Stimulated activated CD4-positive, alpha-beta T cell treated with anti-CD3 and anti-CD28 coated beads, TNF-alpha, amount 100 ng/mL, for 4 hours (primary cell): ENCODE results near the gene STK11.
"Not testable (repeated sequence)": the region's sequence is repeated elsewhere in the genome, so short reads cannot be mapped to it uniquely, and the experiment has no call there.

Source experiments
- DNase-seq, 3 experiments: peaks; one replicate each; pipeline ENCODE4 v3.0.0-alpha.2; 2020; ENCODE audit warnings: low read depth in 3 of 3

Gene STK11

DNA sequence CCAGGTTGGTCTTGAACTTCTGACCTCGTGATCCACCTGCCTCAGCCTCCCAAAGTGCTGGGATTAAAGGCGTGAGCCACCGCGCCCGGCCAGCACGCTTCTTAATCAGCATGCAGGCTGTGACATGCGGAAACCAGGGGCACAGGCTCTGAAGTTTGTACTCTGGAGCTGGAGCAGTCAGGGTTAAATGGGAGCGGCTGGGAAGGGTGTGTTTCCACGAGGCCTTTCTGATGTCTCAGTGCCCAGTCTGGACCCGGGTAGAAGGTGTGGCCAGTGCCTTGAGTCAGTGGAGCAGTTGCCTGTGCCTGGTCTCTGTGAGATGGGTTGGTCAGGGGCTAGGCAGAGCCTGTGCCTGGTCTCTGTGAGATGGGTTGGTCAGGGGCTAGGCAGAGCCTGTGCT is 3.3 kb downstream of the STK11 start:
- DNase-seq: not testable (repeated sequence)

DNA sequence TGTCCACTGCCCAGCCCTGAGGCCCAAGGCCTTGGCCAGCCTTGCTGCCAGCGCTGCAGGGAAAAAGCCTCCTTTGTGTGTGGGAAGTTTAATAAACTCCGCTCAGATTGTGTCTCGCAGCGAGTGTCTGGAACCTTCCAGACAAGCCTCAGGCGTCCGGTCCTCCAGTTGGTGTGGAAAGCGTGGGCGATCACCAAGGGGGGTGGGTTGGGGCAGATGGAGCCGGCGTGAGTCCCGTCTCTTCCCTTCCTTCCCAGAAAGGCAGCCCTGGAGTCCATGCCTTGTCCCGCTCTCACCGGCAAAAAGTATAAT is 4.6 kb downstream of the STK11 start:
- no peak for DNase-seq

DNA sequence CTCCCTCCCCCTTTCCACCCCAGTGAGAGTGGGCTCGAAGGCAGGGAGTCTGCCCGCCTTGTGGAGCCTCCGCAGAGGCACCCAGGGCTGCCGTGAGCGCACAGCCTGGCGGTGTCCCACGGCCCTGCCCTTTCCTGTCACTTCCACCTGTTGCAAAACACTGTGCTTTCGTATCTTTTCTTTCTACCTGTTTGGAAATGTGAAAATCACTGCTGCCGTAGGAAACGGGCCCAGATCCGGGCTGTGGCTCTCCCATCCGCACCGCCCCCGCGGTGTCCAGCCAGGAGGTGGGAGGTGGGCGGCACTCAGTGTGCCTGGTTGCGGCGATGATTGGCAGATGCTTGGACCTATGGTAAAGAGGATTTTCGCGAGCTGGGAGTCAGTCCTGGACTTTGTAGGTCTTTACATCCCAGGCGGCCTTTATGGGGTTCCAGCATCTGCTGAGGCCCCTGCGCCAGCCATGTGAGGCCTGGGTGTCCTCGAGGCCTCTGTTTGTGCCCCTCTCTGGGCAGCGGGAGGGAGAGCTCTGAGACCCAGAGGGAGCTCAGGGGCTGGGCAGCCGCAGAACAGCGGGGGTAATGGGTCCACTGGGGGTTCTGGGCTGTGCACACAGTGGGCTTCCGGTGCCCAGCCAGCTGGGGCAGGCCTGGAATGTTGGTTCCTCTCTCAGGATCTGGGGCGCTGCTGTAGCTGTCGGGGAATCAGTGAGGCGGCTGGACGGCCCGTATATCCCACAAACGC is 6.1 kb downstream of the STK11 start:
- DNase-seq: no peak

DNA sequence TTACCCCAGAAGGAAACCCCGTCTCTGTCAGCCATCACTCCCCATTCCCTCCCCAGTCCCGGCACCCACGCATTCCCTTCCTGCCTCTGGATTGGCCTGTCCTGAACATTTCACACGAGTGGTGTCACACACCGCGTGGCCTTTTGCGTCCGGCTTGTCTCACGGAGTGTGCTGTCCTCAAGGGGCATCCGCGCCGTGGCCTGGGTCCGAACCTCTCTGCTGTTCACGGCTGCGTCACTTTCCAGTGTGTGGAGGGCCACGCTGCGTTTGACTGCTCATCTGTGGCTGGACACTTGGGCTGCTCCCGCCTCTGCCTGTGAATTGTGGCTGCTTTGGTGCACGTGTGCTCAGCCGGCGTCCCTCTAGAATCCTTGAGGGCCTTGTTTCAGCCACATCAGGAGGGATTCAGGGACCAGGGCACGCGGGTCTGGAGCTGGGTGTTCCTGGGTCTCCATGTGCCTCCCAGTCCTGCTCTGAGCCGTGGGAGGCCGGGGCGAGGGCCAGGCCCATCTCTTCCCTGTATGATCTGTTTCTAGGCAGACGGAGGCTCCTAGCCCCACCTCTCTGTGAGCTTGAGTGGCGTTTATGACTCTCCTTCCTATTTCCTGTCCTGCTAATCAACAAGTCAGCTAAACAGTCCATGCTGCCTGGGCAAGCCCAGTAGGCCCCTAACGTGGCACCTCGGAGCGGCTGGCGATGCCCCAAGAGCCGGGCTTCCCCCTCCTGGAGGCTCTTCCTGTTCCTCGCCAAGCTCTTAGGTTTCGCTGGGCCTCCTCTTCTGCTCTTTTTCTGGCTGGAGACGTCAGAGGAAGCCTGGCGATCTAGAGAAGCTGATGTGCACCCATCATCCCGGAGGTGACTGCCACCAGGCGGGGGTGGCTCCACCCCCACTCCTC is 8.1 kb downstream of the STK11 start:
- no peak for DNase-seq

DNA sequence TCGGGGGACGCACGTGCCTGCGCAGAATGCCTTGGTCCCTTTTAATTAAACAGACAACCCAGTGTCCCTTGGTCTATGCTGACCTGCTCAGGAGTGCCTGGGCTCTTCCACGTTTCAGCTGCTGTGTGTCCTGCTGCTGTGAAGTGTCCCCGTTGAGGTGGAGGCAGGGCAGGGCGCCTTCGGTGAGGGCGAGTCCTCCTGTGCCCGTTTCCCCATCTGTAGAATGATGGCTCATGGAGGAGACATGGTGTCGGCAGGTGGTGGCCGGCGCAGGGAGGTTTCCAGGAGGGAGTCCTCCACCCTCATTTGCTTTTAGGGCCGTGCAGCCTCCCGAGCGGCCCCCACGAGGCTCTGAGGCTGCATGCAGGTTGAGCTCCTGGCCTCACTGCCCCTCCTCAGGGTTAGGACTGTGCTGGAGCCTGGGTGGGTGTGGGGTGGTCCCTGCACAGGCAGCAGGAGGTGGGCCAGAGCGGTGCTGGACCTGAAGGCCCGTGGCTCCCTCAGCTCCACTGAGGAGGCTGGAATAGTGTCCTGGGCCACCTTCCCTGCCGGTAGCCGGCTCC is 8.8 kb downstream of the STK11 start:
- no peak for DNase-seq

DNA sequence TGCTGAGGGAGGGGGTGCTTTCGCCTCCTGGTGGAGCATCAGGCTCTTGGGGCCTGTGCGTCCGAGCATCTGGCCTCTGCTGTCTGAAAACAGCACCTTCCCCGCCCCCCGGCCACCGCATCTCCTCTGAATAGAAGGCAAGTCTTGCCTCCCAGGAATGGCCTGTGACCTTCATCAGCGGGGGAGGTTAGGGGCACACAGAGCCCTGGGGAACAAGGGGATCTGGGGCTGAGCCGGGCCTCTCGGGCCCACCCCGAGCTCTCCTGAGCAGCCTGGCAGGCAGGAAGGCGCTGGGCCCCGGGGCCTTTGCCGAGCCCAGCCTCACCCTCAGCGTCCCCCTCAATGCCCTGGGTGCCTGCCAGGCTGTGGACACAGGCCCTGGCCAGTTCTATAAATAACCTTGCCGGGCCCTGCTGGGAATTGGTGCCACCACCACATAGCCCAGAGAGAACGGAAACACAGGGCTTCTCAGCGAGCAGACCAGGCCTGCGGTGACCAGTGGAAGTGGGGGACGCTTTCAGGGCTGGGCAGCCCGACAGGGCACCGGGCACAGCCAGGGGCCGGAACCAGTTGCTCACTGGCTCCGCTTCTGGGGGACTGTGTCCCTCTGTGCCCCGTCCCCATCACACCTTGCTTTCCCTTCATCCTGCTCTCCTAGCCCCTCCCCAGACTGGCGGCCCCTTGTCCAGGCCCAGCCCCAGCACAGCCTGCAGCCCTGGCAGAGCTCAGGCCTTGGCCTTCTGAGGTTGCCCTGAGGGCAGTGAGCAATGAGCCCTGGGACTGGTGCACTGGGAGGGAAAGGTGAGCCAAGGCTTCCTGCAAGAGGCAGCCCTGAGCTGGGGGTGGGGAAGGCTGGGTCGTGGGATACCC is 9.5 kb downstream of the STK11 start:
- DNase-seq: no peak

DNA sequence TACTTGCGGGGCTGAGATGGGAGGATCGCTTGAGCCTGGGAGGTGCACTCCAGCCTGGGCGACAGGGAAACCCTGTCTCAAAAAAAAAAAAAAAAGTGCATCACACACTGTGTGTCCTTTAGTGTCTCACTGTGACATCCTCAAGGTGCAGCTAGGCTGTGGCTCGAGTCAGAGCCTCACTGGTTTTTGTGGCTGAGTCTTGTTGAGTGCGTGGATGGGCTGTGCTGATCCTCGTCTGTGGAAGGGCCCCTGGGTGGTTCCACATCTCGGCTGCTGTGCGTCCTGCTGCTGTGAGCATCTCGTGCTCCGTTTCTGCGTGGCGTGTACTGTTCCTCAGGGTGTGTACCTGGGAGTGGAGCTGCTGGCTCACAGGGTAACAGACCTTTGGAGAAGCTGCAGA is 11.2 kb downstream of the STK11 start:
- DNase-seq: no peak

DNA sequence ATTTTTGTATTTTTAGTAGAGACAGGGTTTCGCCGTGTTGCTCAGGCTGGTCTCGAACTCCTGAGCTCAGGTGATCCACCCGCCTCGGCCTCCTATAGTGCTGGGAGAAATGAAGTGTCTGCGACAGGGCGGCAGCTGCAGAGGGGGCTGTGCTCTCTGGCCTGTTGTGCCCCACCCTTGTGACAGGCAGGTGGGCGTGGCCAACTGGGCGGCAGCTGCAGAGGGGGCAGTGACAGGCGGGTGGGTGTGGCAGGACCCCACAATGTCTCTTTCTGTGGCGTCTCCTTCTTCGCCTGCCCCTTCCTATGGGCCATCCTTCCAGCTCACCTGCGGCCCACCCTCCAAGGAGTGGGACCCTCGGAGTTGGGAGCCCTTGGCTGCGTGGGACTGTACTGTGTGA is 11.8 kb downstream of the STK11 start:
- no peak for DNase-seq

DNA sequence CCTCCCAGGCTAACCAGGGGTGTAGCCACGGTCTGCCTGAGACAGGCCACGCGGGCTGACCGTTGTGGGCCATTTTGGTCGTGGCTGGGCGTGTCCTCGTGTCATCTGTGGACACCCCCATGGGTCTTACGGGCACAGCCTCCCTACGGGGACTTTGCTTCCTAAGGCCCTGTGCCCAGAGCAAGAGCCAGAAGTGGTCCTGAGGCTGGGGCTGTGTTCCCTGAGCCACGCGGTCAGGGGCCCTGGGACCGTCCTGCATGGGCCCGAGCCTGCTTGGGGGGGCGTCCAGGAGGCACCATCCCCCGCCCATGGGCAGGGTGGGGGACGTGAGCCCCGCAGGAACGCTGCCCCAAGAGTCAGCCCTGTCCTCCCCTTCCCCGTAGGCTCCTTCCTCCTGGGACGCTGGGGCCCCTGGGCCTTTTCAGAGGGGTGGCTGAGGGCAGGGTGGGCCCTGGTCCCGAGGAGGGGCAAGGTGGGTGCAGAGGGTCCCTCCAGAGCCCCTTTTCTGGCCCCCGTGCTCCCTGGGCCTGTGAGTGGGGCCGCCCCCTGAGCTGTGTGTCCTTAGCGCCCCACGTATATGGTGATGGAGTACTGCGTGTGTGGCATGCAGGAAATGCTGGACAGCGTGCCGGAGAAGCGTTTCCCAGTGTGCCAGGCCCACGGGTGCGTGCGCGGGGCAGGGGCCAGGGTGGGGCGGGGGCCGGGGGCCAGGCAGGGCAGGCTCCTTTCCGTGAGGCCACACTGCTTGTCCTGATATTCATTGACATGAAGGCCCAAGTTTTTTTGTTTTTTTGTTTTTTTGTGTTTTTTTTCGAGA is 13.4 kb downstream of the STK11 start:
- DNase-seq: no peak

DNA sequence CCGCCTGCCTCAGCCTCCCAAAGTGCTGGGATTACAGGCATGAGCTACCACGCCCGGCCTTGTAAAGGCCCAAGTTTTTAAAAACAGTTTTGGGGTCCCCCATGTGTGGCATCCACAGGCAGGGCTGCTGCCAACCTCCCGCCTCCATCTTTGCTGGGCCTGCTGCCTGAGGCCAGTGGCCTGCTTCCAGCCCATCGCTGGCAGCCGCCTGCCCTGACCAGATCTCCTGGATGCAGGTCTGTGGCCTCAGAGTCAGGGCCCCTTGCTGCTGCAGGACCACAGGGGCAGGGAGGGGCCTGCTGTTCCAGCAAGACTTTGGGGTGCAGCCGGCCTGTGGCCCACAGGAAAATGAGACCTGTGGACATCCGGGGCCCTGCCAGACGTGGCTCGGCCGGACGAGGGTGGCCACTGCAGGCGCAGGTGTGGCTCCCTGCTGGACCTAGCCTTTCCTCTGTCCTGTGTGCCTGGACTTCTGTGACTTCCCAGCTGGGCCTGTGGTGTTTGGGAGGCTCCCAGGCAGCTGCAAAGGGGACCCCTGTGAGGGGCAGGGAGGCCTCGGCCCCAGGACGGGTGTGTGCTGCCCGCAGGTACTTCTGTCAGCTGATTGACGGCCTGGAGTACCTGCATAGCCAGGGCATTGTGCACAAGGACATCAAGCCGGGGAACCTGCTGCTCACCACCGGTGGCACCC is 14.4 kb downstream of the STK11 start:
- no peak for DNase-seq

DNA sequence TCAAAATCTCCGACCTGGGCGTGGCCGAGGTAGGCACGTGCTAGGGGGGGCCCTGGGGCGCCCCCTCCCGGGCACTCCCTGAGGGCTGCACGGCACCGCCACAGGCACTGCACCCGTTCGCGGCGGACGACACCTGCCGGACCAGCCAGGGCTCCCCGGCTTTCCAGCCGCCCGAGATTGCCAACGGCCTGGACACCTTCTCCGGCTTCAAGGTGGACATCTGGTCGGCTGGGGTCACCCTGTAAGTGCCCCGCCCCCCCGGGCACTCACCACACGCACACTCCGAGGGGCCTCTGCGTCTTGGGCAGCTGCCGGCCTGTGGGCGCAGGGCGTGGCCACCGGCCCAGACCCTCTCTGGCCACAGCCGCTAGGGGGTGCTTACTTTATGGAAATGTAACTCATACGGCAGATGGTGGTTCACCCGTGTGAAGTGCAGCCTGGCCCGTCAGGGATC is 14.9 kb downstream of the STK11 start:
- no peak for DNase-seq

DNA sequence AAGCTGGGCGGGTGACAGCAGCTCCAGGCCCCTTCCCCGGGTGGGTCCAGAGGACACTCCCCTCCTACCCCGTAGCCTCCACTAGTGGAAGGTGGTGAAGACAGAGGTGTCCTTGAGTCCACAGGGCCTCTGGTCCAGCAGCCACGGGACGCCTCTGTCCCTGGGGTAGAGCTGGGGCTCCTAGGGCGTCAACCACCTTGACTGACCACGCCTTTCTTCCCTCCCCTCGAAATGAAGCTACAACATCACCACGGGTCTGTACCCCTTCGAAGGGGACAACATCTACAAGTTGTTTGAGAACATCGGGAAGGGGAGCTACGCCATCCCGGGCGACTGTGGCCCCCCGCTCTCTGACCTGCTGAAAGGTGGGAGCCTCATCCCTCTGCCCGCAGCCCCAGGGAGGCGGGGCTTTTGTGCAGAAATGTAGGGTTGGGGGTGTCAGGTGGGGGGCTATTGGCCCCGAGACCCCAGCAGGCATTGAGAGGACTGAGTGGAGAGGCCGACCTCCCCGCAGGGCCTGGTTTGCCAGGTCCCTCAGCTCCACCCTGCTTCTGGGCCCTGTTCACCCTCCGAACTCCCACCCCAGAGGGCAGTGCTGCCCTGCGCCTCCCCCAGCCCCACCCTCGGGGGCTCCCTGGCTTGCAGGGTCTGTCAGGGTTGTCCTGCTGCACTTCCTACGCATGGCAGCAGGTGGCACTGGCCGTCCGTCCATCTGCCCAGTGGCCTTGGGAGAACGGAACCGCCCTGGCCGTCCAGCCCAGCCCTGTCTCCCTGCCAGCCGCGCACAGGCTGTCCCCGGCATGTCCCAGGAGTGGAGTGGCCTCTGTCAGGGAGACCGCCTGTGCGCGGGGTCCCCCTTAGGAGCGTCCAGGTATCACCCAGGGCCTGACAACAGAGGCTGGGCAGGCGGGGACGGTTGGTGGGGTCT is 15.7 kb downstream of the STK11 start:
- DNase-seq: no peak

DNA sequence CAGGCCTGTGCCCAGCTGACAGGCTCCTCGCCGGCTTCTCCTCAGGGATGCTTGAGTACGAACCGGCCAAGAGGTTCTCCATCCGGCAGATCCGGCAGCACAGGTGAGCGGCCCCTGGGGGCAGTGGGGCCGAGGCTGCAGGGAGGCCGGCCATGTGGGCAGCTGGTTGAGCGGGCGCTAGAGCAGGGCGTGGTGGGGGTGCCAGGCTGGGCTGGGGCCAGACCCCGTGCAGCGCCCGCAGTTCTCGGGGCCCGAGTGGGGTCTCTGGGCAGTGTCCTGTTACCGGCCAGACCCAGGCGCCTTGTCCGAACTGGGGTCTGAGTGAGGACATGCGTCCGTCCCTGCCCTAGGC is 16.3 kb downstream of the STK11 start:
- DNase-seq: no peak

DNA sequence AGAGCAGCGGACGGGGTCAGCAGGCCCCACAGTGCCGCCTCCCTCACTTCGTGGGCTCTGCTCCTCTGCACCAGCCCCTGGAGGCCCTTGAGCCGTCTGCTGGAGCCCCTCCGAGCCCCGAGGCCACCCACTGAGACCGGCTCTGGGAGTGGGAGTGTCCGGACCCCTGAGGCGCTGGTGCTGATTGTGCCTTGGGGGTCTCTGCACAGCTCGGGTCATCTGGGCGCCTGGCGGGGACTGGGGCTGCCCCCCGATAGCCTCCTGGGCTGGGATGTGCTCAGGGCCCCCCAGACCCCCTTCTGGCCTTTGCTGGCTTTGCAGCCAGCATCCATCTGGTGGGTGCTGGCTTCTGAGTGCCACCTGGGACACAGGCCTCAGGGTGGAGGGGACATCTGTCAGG is 16.8 kb downstream of the STK11 start:
- no peak for DNase-seq

DNA sequence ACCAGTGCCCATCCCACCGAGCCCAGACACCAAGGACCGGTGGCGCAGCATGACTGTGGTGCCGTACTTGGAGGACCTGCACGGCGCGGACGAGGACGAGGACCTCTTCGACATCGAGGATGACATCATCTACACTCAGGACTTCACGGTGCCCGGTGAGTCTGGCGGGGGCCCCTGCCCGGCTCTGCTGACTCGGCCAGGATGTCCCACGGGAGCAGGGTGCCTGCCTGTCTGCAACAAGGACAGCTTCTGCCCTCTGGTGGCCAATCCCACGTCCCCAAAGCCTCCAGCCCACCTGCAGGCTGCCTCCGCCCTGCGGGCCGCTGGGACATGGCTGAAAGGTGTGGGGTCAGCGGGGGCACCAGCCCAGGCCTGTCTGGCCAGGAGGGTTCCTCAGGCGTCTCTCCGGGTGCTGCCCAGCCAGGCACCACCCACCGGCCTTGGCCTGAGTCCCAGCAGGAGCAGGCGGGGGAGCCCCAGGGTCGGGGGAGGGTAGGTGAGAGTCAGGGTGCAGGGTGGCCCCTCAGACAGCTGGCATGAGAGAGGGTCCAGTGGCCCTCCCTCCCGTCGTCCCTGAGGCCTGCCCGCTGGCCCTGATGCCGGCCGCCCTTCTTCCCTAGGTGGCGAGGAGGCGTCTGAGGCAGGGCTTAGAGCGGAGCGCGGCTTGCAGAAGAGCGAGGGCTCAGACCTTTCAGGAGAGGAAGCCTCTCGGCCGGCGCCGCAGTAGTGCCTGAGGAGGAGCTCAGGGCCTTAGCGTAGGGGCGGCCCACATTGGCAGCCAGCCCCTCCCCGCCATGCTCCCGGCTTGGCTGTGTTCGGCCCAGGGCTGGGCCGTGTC is 17.7 kb downstream of the STK11 start:
- no peak for DNase-seq

DNA sequence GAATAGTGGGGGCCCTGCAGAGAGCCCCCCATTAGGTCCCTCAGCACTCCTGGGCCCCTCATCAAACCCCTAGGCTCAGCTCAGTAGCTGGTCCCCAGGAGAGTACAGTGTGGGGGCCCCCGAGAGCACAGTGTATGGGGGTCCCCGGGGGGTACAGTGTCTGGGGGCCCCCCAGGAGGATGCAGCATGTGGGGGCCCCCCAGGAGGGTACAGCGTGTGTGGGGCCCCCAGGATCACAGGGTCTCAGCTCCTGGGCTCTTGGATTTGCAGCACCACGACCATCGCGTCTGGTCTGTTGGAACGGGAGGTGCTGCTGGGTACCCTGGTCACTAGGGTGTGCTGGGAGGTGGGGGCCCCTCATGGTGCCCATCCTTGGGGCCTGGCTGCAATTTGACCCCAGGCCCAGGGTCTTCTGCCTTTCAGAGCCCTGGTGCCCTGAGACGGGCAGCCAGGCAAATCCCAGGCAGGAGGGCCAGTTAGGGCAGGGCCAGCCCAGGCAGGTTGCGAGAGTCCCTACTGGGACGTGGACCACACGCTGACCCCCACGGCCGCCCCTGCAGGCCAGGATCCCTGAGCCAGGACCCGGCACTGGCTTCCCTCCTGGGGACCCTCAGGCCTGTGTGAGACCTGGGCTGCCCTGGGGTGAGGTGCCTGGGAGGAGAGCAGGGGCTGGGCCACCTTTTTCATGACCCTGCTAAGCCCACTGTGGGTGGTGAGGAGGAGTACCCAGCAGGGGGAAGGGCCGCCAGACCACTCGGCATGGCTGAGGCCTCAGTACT is 18.7 kb downstream of the STK11 start:
- DNase-seq: no peak

DNA sequence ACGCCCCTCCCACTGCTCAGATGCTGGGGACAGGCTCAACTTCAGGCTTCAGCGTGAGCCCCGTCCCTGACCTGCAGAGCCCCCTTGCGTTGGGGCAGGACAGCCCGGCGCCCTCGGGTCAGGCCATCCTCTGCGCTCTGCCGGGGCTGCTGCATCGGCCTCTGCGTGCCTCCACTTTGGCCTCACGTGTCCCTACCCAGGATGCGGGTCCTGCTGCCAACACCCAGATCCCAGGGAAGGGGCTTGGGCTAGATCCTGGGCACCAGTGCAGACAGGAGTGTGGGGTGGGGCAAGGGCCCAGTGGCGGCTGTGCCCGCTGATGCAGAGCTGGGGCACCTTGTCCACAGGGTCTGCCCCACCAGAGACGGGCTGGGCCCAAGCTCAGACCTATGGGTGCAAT is 19.3 kb downstream of the STK11 start:
- DNase-seq: no peak
